Stimulated activated CD4-positive, alpha-beta T cell treated with anti-CD3 and anti-CD28 coated beads, Interleukin-2, amount 100 ng/mL, for 4 hours (primary cell): ENCODE measurements around the gene PAPLN.

Source experiments
- DNase-seq: peaks from one replicate; pipeline ENCODE4 v3.0.0-alpha.2; 2020; ENCODE audit warnings: low read depth

The PAPLN gene

DNA sequence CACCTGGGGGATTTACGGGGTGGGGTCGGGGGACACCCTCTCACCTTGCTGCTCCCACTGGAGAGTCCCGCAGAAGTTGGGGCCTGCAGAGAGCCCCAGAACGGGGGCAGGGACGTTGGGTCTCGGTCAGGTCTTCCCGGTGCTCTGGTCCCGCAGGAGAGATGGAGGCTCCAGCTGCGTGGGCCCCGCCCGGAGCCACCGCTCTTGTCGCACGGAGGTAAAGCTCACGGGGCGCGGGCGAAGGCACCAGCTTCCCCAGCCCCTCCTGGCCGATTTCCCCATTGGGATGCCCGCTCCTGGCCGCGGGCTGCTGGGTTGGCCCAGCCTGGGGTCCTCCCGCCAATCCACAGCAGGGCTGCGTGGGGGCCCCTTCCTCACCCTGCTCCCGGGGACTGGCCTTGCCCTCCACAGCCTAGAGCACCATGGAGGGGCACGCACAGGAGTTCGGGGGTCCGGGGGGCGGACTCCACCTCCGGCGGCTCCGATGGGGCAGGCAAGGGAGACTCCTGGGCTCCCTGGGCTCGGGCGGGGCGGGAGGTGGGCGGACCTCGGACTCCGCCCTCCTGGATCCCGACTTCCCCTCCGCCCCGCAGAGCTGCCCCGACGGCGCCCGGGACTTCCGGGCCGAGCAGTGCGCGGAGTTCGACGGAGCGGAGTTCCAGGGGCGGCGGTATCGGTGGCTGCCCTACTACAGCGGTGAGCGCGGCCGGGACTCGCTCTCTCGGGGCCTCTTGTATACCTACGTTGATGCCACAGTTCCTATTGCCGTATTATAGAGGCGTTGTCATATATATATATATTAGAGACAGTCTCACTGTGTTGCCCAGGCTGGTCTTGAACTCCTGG lies 8.4 kb downstream of the PAPLN start:
- peak; percentile 13 for DNase-seq

DNA sequence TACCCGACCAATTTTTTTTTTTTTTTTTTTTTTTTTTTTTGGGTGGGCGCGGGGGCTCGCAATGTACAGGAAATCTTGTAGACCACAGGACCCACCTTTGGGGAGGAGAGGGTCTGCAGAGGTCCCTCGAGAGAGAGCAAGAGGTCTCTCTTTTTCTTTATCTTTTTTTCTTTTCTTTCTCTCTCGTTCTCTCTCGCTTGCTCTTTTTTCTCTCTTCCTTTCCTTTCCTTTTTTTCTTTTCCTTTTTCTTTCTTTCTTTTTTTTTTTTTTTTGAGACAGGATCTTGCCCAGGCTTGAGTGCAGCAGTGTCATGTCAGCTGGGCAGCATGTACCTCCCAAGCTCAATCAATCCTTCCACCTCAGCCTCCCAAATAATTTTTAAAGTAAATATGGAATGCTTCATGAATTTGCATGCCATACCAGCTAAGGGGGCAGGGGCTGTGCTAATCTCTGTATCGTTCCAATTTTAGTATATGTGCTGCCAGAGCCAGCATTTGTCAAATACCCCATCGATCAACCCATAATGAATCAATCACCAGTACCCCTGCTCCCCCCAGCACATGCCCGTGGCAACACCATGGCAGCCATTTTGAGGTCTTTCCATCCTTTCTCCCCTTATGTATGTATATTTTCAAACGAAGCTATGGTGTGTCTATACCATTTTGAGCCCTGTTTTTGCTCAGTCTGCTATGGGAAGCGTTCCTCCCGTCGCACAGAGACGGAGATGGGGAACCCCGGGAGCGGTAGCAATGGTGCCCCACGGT lies 9.3 kb downstream of the PAPLN start:
- DNase-seq: no peak

DNA sequence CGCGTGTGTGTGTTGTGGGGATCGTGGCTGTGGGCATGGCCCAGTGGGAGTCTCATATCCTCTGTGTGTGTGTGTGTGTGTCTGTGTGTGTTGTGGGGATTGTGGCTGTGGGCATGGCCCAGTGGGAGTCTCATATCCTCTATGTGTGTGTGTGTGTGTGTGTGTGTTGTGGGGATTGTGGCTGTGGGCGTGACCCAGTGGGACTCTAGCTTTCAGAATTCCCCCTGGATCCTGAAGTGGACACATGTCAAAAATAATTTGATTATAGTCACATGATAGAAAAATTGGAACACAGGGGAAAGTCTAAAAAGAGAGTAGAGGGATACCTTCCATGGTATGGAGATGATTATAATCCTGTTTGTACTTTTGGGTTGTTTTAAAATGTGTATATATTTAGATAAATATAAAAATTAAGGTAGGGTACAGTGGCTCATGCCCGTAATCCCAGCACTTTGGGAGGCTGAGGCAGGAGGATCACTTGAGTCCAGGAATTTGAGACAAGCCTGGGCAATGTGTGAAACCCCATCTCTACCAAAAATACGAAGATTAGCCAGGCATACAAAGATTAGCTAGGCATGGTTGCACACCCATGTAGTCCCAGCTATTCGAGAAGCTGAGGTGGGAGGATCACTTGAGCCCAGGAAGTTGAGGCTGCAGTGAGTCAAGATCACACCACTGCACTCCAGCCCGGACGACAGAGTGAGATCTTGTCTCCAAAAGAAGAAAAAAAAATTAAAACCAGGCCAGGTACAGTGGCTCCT lies 11.0 kb downstream of the PAPLN start:
- no peak for DNase-seq

DNA sequence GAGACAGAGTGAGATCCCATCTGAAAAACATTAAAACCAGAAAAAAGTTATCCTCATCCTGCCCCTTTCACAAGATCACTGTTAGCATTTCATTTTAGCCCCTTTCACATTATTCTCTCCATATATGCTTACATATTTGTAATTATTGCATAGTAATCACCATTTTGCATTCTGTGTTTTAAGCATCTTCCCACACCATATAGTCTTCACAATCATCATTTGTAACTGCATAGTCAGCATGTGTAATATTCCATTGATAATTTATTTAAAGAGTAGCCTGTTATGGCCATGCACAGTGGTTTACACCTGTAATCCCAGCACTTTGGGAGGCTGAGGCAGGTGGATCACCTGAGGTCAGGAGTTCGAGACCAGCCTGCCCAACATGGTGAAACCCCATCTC lies 11.8 kb downstream of the PAPLN start:
- DNase-seq: no peak

DNA sequence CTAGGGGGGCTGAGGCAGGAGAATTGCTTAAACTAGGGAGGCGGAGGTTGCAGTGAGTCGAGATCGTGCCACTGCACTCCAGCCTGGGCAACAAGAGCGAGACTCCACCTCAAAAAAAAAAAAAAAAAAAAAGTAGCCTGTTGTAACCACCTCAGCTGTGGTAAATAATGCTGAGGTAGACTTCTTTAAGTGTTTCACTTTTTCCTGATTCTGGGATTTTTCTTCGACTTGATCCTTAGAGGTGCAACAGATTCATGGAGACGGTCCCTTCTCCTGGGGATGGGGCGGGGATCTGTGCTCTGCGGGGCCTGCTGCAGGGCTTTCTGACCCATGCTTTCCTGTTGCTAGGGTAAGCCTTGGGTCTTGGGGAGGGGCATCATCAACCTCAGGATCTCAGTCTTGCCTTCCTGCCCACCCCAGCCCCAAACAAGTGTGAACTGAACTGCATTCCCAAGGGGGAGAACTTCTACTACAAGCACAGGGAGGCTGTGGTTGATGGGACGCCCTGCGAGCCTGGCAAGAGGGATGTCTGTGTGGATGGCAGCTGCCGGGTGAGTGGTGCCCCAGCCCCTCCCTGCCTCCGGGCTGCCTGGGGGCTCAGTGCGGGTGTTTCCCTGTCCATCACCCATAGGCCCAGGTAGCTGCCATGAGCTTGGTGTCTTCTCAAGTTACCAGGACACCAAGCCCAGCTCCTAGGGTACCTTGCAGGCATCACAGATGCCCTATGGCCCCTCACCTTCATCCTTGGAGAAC lies 12.4 kb downstream of the PAPLN start:
- no peak for DNase-seq

DNA sequence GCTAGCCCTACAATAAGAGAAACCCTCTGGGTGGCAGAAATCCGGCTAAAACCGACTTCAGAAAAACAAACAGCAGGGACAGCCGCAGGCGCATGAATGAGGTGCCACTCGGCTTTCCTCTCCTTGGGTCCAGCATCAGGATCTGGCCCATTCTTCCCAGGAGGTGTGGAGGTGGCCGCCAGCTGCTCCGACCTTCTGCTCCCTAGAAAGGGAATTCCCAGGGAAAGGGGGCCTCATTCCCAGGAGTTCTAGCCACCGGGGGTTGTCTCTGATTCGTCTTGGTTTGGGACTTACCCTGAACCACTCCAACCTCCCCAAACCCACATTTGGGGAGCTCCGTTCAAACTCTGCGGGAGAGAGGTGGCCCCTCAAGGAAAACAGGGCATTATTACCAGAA lies 13.0 kb downstream of the PAPLN start:
- DNase-seq: no peak

DNA sequence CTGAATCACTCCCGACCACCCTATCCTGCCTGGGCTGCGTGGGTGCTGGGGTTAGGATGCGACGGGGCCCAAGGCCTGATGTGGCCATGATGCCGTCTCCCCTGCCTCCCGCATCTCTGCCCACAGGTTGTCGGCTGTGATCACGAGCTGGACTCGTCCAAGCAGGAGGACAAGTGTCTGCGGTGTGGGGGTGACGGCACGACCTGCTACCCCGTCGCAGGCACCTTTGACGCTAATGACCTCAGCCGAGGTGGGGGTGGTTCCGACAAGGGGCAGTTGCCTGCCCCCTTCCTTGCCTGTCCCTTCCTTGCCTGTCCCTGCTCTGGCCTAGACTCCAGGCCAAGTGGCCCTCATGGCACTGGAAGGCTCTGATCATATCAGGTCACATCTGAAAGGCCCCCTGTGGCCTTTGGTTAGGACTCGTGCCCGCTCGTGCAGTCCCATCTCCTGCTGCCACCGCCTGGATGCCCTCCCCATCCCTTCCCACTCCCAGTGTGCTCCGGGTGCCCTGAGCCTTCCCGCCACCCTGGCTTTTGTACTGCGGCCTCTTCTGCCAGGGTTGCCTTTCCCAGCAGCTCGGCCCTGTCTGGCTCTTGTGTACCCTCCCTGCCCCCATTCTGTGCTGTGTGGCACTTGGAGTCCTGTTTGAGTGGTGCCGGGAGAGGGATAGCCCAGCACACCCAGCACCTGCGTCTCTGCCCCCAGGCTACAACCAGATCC lies 13.6 kb downstream of the PAPLN start:
- DNase-seq: no peak

DNA sequence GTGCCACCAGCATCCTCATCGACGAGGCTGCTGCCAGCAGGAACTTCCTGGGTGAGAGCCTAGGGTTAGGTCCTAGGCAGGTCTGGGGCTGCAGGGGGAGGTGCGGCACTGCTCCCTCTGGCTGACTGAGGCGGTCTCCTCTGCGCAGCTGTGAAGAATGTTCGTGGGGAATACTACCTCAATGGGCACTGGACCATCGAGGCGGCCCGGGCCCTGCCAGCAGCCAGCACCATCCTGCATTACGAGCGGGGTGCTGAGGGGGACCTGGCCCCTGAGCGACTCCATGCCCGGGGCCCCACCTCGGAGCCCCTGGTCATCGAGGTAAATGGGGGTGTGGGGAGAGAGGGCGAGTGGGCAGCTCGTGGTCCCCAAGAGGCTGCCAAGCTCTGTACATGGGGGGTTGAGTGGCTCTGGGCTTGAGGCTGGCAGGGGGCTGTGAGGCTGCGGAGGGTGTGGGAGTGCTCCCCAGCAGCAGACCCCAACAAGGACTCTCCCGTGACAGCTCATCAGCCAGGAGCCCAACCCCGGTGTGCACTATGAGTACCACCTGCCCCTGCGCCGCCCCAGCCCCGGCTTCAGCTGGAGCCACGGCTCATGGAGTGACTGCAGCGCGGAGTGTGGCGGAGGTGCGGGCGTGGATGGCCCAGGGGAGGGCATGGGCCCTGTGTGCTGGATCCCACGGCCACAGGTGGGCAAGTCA lies 14.4 kb downstream of the PAPLN start:
- no peak for DNase-seq

DNA sequence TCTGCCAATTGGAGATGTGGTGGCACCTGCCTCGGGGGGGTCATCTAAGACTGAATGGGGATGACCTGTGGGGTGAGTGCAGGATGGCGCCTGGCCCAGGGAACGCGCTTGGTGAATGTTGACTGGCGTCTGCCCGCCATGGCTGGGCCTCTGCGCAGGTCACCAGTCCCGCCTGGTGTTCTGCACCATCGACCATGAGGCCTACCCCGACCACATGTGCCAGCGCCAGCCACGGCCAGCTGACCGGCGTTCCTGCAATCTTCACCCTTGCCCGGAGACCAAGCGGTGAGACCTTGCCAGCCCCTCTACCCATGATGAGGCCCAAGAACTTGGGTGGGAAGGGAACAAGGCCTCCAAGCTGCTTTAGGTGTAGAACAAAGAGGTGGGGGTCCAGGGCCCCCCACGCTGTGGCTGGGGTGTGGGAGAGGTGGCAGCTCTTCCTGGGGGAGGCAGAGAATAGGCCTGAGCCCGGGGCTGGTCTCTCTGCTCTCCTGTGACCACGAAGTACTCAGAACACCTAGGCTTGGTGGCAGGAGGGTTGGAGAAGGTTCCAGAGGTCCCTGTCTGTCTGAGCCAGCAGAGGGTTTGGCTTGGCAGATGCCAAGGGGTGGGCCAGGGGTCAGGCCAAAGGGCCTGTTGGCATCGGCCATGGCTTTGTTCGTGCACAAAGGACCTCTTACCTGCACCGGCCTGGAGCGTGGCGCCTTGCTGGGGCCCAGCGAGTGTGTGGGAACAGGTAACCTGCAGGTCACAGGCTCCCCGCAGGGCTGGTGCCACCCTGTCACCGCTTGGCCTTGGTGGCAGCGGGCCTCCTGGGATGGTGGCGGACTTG lies 15.4 kb downstream of the PAPLN start:
- DNase-seq: no peak

DNA sequence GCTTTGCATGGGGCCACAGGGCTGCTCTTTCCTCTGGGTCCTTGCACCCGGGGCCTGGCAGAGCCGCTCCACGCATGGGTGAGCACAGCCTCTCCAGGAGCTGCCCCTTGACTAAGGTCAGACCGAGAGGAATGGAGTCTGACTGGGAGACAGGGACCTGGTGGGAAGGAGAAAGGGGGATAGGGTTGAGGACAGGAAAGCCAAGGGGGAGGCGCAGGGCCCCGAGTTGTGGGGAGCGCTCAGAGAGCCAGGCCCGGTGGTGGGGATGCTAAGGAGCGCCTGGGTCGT lies 16.0 kb downstream of the PAPLN start:
- no peak for DNase-seq

DNA sequence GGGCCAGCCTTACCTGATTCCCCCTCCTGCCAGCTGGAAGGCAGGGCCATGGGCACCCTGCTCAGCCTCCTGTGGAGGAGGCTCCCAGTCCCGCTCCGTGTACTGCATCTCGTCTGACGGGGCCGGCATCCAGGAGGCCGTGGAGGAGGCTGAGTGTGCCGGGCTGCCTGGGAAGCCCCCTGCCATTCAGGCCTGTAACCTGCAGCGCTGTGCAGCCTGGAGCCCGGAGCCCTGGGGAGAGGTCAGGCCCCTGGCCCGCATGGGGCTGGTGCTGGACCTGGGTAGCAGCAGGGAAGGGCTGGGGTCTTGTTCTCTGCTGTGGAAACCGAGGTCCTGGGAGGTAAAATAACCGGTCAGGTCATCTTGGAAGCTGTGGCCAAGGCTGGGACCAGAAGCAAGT lies 16.4 kb downstream of the PAPLN start:
- DNase-seq: no peak

DNA sequence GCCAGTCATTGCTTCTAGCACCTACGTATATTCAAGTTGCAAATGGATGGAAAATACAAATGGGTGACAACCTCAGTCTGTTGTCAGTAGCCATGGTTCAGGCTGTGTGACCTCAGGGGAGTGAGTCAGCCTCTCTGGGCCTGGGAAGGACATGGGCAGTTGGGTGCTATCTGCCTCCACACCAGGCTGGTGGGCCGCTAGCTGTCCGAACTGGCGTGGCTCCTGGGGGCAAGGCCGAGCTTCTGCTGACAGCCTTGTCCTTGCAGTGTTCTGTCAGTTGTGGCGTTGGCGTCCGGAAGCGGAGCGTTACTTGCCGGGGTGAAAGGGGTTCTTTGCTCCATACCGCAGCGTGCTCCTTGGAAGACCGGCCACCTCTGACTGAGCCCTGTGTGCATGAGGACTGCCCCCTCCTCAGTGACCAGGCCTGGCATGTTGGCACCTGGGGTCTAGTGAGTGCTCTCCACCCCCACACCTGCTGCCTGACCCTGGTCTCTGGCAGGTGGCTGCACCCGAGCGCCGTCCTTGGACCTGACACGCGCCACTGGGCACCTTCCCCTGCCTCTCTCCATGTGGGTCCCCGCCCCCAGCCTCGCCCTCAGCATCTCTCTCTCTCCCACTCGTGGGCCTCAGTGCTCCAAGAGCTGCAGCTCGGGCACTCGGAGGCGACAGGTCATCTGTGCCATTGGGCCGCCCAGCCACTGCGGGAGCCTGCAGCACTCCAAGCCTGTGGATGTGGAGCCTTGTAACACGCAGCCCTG lies 17.1 kb downstream of the PAPLN start:
- no peak for DNase-seq

DNA sequence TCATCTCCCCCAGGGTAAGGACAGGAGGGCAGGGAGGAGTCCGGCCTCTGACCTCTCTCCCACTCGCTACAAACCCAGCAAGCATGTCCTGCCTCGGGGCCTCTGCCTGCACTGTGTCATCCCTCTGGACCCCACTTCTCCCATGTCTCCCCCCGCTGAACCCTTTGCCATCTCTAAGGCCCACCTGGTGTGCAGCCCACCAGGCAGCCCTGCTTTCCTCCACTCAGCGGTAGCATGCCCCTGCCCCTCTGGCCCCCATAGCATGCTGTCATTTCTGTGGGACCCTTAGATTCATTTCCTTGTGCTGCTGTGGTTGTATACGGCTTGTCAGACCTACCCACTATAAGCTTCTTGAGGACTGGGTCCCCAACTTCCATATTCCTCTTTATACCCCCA lies 17.7 kb downstream of the PAPLN start:
- DNase-seq: no peak

DNA sequence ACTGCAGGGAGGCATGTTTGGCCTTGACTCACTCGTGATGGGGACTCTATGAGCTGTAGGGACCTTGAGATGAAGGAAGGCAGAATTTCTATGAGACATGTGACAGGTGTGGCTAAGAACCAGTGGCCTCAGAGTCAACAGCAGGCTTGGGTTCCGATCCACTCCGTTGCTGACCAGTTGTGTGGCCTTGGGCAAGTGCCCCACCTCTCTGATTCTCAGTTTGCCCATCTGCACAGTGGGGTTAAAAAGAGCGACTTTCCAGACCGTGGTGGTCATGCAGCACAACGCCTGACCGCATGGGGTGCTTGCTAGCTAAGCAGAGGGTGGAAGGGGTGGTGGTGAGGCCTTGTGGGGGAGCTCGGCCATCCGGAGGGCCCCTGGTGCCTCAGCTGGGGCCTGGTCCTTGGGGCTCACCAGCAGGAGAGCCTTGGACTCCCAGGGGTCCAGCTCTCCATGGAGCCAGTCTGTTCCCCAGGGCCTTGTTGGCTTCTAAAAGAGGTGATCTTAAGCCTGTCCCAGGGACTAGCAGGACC lies 18.5 kb downstream of the PAPLN start:
- DNase-seq: no peak

DNA sequence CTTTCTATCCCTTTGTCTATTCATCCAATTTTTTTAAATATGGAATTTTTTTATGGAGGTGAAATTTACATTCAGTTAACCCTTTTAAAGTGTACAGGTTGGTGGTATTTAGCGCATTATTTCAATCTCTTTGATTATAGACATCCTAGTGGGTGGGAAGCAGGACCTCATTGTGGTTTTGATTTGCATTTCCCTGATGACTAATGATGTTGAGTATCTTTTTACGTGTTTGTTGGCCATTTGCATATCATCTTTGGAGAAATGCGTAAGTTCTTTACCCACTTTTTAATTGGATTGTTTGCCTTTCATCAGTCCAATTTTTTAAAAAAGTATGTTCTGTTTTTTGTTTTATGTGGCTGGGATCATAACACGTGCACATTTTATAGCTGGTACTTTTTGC lies 20.8 kb downstream of the PAPLN start:
- DNase-seq: no peak

DNA sequence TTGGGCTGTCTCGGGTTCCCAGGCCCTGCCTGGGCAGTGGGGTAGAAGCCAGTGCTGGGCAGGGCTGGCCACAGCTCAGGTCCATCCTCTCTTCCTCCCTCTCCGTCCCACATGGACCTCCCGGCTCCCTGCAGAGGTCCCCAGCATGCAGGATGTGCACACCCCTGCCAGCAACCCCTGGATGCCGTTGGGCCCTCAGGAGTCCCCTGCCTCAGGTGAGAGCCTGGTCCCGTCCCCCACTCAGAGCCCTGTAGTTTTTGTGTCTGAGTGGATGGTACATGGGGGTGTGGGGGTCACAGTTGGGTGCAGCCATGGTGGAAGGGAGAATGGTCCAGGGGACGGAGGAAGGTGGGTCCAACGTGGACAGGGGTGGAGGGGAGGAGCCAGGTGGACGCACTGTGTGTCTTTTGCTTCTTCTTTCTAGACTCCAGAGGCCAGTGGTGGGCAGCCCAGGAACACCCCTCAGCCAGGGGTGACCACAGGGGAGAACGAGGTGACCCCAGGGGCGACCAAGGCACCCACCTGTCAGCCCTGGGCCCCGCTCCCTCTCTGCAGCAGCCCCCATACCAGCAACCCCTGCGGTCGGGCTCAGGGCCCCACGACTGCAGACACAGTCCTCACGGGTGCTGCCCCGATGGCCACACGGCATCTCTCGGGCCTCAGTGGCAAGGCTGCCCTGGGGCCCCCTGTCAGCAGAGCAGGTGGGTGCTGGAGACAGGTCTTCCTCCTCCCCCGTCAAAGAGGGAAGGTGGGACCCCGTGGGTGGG lies 21.7 kb downstream of the PAPLN start:
- DNase-seq: no peak

DNA sequence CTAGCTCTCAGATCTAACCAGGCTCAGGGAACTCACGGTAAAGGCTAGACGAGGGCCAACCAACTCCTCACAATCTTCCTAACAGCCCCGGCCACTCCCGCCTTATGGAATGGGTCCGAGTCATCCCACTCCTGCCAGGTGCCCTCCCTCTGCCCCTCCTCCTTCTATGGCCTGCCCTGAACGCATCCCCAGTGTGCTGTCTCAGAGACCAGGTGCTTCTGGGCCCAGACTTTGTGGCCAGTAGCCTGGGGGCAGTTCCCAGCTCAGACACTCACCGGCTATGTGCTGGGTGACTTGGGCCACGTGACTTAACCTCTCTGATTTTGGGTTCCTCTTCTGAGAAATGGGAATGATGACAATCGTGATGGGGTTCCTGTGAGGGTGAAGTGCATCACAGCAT lies 22.5 kb downstream of the PAPLN start:
- DNase-seq: no peak

DNA sequence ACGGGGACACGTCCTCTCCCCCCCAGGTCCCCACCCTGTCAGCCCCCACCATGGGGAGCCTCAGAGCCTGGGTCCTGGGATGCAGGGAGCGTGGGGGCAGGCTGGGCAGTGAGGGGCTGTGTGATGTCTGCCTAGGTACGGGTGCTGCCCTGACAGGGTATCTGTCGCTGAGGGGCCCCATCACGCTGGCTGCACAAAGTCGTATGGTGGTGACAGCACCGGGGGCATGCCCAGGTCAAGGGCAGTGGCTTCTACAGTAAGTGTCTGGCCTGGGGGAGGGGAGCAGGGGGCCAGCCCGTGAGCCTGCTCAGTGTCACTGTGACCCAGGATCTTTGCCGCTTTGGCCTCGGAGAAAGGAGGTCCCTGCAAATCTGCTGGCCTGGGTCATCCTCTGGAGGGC lies 23.3 kb downstream of the PAPLN start:
- DNase-seq: no peak
